GM12874 (cell line): ENCODE results near the gene ACTN4.

Experiments
- TF ChIP-seq, protein P1 (sequence below): IDR thresholded peaks from 2 replicates; pipeline ENCODE4 v1.5.1; 2011; ENCODE audit warnings: low read depth, mild to moderate bottlenecking, control low read depth, low read length, moderate library complexity; ENCODE audit not compliant: insufficient read depth

ACTN4 gene

DNA sequence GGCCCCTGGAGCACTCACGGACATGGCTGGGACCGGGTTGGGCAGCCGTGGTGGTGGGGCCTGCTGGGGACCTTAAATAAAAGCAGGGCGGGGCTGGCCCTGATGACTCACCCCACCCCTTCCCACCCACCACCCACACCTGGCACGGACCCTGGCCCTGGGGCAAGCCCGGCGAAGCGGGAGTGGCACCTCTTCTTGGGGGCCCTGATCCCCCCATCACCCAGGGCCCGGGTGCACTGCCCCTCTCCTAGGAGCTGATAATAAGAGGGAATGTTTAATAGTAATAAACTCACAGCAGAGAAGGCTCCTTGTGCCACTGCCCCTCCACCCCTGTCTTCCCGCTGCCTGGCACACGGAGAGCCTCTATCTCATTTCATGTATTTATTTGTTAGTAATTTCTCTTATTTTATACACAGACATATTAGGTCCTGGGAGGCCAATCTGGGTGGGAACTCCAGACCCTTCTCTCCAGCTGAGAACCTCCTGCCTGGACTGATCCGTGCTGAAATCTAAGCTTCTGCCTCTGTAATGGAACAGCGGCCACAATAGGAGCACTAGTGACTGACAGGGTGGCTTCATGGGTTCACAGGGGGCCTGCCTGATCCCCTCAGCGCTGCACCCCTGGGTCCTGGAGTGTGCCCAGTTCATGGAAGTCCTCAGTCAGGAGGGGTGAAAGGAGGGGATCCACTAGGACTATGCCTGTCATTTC, 126.2 kb downstream of the ACTN4 start, which contains the start of gene LGALS7:
LGALS7 (minus strand) TSS at position 49 of the 709 bp plus-strand sequence; CDS start at position 24, 25 bp downstream.
- TF ChIP-seq, protein P1, sequence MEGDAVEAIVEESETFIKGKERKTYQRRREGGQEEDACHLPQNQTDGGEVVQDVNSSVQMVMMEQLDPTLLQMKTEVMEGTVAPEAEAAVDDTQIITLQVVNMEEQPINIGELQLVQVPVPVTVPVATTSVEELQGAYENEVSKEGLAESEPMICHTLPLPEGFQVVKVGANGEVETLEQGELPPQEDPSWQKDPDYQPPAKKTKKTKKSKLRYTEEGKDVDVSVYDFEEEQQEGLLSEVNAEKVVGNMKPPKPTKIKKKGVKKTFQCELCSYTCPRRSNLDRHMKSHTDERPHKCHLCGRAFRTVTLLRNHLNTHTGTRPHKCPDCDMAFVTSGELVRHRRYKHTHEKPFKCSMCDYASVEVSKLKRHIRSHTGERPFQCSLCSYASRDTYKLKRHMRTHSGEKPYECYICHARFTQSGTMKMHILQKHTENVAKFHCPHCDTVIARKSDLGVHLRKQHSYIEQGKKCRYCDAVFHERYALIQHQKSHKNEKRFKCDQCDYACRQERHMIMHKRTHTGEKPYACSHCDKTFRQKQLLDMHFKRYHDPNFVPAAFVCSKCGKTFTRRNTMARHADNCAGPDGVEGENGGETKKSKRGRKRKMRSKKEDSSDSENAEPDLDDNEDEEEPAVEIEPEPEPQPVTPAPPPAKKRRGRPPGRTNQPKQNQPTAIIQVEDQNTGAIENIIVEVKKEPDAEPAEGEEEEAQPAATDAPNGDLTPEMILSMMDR = no peak

DNA sequence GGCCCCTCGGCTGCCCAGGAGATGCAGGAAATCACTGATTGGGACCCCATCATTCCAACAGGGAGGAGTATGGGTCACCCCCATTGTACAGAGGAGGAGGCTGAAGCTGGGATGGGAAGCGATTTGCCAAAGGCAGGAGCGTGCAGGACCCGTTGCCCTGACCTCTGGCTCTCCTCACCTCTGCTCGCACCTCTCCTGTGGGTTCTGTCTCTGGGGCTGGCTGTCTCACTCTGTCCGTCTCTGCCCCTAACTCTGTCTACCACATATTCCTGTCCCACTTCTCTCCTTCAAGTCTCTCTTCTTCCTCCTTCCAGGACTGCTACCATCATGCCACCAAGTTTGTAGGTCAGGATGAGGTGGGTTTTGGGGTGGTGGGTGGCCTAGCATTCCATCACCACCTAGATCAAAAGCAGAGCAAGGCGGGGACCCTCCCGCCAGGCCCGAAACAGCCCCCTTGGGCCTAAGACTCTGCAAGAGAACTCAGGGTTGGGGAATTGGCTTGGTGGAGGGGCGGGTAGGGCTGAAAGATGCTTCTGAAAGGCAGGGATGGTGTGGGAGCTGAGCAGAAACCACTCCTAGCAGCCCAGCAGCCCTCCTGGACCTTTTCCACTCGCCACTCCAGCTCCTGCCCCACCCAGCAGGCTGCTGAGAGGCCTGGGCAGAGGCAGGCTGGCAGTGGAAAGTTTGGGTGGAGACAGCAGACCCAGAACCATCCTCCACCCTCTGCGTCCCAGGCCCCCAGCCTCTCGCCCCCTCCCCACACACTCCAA, 126.9 kb downstream of the ACTN4 start:
- TF ChIP-seq, protein P1 = no peak

DNA sequence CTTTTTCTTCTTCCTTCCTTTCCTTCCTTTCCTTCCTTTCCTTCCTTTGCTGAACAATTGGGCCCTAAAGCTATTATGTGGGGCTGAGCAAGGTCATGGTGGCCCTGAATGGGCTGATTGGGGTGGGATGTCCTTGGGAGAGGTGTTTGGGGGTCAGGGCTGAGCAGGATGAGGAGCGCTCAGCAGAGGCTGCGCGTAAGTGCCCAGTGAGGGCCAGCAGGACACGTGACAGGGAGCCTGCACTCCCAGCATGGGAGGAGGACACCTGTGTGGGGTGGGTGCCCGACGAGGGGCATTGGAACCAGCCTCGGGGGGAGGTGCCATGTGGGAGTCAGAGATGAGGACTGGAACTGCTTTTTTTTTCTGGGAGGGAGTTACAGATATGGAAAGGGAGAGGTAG, 131.3 kb downstream of the ACTN4 start:
- TF ChIP-seq, protein P1 = no peak

DNA sequence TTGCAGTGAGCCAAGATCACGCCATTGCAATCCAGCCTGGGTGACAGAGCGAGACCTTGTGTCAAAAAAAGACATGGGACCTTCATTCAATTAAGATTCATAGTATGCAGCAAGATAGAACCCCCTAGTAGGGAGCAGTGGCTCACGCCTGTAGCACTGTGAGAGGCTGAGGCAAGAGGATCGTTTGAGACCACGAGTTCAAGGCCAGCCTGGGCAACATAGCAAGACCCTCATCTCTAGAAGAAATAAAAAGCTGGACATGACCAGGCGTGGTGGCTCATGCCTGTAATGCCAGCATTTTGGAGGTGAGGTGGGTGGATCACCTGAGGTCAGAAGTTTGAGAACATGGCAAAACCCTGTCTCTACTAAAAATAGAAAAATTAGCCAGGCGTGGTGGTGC, 133.0 kb downstream of the ACTN4 start:
- TF ChIP-seq, protein P1 = no peak

DNA sequence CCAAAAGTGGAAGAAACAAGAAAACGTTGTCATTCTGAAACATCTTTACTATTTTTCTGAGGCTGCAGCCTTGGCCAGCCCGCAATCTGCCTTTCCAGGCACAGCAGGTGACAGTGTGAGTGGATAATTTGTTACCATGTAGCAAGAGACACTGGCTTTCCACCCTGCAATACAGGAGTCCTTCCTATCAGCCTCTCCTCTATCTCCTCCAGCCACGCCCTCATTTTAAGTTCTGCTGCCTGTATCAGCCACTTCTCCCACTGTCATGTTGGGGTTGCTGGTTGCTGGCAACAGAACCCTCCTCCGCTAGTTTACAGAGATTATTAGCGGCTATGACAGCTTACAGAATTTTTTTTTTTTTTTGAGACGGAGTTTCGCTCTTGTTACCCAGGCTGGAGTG, 133.6 kb downstream of the ACTN4 start:
- TF ChIP-seq, protein P1 = no peak
